ENCODE data around the gene USB1. TPM values are rescaled to one million over a fixed set of nuclear protein-coding genes. Genes with fewer than 3 reads are reported as not detected.

The USB1 gene
- total RNA-seq, 4 donors from 2014 or later: 18.2 to 87.1 (median 27.6) TPM

GRCh38 chr16:58036943-58037342 lies 35.7 kb downstream of the USB1 start:
- 78 to 96% methylated on average over 3 to 4 of the region's 6 CpGs for WGBS, 2 donors (ENCODE audit: low coverage in 1 of 2)
- no peaks in the 10 kb centered on the region for H3K9me3 ChIP-seq
- ATAC-seq: no peak
- no peaks in the 10 kb centered on the region for H3K27me3 ChIP-seq
- H3K27ac ChIP-seq: no peak overlapping the region
- peaks cover 0 to 45% of the 10 kb centered on the region in 2 donors for H3K36me3 ChIP-seq
- no peak for TF ChIP-seq EP300 (IDR thresholded peaks at IDR 0.05)
- no peak for TF ChIP-seq POLR2A (IDR thresholded peaks at IDR 0.05)
- no peak for TF ChIP-seq CTCF (IDR thresholded peaks at IDR 0.05)
- TF ChIP-seq POLR2AphosphoS5 (IDR thresholded peaks at IDR 0.05): no peak
- peaks cover 0 to 30% (median 9%) of the 10 kb centered on the region in 3 donors for H3K4me1 ChIP-seq
- no peak overlapping the region for H3K4me3 ChIP-seq

DNA sequence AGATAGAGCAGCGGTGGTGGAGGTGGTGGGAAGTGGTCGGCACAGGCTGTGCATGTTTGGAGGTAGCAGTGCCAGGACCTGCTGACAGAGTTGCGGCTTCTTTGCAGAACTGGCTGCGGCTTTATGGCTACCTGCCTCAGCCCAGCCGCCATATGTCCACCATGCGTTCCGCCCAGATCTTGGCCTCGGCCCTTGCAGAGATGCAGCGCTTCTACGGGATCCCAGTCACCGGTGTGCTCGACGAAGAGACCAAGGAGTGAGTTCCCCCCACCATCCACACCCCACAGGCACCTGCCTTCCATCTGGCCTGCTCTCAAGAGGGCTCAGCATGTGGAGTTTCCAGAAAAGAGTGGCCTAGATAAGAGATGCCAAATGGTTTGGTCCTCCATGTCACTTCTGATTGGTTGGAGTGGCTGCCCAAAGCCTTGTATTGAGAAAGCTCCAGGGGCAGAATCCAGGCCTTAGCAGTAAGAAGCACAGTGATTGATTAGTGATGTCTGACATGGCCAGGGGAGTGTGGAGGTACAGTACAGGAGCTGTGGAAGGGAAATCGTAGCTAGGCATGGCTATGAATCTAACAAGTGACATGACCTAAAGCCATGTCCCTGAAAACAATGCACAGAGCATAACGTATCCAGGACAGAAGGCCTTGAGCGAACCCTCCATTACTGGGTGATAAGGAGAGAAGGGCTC lies 36.3 kb downstream of the USB1 start:
- H3K4me3 ChIP-seq: no peak overlapping the region
- no peaks in the 10 kb centered on the region for H3K9me3 ChIP-seq
- TF ChIP-seq CTCF (IDR thresholded peaks at IDR 0.05): no peak
- TF ChIP-seq EP300 (IDR thresholded peaks at IDR 0.05): no peak
- TF ChIP-seq POLR2AphosphoS5 (IDR thresholded peaks at IDR 0.05): no peak
- TF ChIP-seq POLR2A (IDR thresholded peaks at IDR 0.05): no peak
- H3K4me1 ChIP-seq: peaks cover 0 to 25% (median 9%) of the 10 kb centered on the region in 3 donors
- peaks cover 0 to 51% of the 10 kb centered on the region in 2 donors for H3K36me3 ChIP-seq
- ATAC-seq: no peak
- no peak overlapping the region for H3K27ac ChIP-seq
- H3K27me3 ChIP-seq: no peaks in the 10 kb centered on the region
- WGBS, 2 donors (ENCODE audit: low coverage in 1 of 2): 87 to 98% methylated on average over 3 to 8 of the region's 16 CpGs

DNA sequence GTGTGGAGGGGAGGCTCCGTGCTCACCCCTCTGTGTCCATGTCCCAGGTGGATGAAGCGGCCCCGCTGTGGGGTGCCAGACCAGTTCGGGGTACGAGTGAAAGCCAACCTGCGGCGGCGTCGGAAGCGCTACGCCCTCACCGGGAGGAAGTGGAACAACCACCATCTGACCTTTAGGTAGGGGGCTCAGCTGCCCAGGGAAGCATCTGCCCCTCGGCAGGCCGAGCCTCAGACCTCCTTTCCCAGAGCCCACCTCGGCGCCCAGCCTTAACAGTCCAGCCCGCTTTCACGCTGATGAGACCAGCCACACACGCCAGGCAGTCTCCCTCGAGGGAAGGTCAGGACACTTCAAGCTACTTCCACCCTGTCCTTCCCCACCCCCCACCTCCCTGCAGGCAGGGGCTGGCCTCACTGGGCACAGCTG lies 37.0 kb downstream of the USB1 start:
- TF ChIP-seq CTCF (IDR thresholded peaks at IDR 0.05): no peak
- no peak for TF ChIP-seq POLR2AphosphoS5 (IDR thresholded peaks at IDR 0.05)
- TF ChIP-seq POLR2A (IDR thresholded peaks at IDR 0.05): no peak
- no peak for TF ChIP-seq EP300 (IDR thresholded peaks at IDR 0.05)
- Histone ChIP-seq H3K4me1 (peaks cover 0 to 17% (median 2%) of the 10 kb centered on the region in 3 donors), H3K4me3 (no peak overlapping the region), H3K9me3 (no peaks in the 10 kb centered on the region), H3K27me3 (no peaks in the 10 kb centered on the region), H3K36me3 (peaks cover 0 to 58% of the 10 kb centered on the region in 2 donors), H3K27ac (no peak overlapping the region)
- ATAC-seq: no peak
- WGBS, 2 donors (ENCODE audit: low coverage in 1 of 2): 79 to 86% methylated on average over 10 to 16 of the region's 20 CpGs

GRCh38 chr16:58039829-58040495 lies 38.8 kb downstream of the USB1 start:
- H3K36me3 ChIP-seq: peaks cover 0 to 75% of the 10 kb centered on the region in 2 donors
- peaks cover 0 to 8% (median 0%) of the 10 kb centered on the region in 3 donors for H3K4me1 ChIP-seq
- no peak for ATAC-seq
- WGBS, 2 donors (ENCODE audit: low coverage in 1 of 2): 93 to 100% methylated on average over 2 to 5 of the region's 26 CpGs
- no peak for TF ChIP-seq POLR2AphosphoS5 (IDR thresholded peaks at IDR 0.05)
- no peak for TF ChIP-seq EP300 (IDR thresholded peaks at IDR 0.05)
- TF ChIP-seq POLR2A (IDR thresholded peaks at IDR 0.05): no peak
- TF ChIP-seq CTCF (IDR thresholded peaks at IDR 0.05): no peak
- no peaks in the 10 kb centered on the region for H3K27me3 ChIP-seq
- H3K4me3 ChIP-seq: no peak overlapping the region
- no peak overlapping the region for H3K27ac ChIP-seq
- H3K9me3 ChIP-seq: no peaks in the 10 kb centered on the region

All from gastroesophageal sphincter (tissue), 4 donors.